Prostate gland (tissue), 2 donors: ENCODE measurements around the gene SELENOO. TPM values are rescaled to one million over a fixed set of nuclear protein-coding genes. Genes with fewer than 3 reads are reported as not detected.

Experiments used
- DNase-seq: peaks from one replicate; pipeline ENCODE4 v3.0.0-alpha.2; 2019; ENCODE audit warnings: low spot score
- H3K27ac ChIP-seq, 2 donors: fragments of 200-600 bp; sonication (generic); 2 replicates each; pipeline ENCODE4 v1.5.1; 2017 to 2019
- H3K27me3 ChIP-seq: fragments of 200-600 bp; sonication (generic); replicated peaks from 2 replicates; pipeline ENCODE4 v1.5.1; 2019; ENCODE audit not compliant: insufficient read depth
- H3K36me3 ChIP-seq, 2 donors: fragments of 200-600 bp; sonication (generic); 1 replicate in 1 of 2; 2 replicates in 1 of 2; pipeline versions ENCODE4 v1.5.1 to v1.8.1; 2017 to 2019
- H3K4me1 ChIP-seq: fragments of 200-600 bp; sonication (generic); replicated peaks from 2 replicates; pipeline ENCODE4 v1.5.1; 2019
- H3K4me3 ChIP-seq, 2 donors: fragments of 200-600 bp; sonication (generic); 2 replicates each; pipeline ENCODE4 v1.5.1; 2017 to 2019
- H3K9me3 ChIP-seq: fragments of 200-600 bp; sonication (generic); 2 replicates; pipeline ENCODE4 v1.5.1; 2017
- POLR2A ChIP-seq: fragments of 450-650 bp; IDR thresholded peaks from one replicate; pipeline ENCODE4 v1.6.1; 2016; ENCODE audit warnings: antibody characterized with exemption, mild to moderate bottlenecking
- POLR2AphosphoS5 ChIP-seq: sonication (generic); formaldehyde crosslinking; IDR thresholded peaks from one replicate; pipeline ENCODE4 v1.6.1; 2017; ENCODE audit warnings: antibody characterized with exemption
- WGBS: methylation state at CpG from one replicate; pipeline ENCODE4 v1.1.5; 2018; 5-methylcytosine and 5-hydroxymethylcytosine counted together
- intact Hi-C: fragments of 100-400 bp; cut with DNase I; formaldehyde crosslinking; loops from one replicate; pipeline ENCODE4 v1.14.2; 2022
- total RNA-seq, 2 donors: library from RNA; depleted of rRNA; stranded (reverse); fragments of >200 nt; gene quantifications; one replicate each; pipeline ENCODE4 v1.1.0, GENCODE V29; 2016
- TF ChIP-seq, protein P1 (sequence below), 4 experiments: fragments of 200-600 bp in 2 of 4; fragments of 450-650 bp in 2 of 4; sonication (generic) in 2 of 4; IDR thresholded peaks; 1 replicate in 3 of 4; 2 replicates in 1 of 4; pipeline ENCODE4 v1.5.1; 2016 to 2019; ENCODE audit warnings: antibody characterized with exemption in 4 of 4, mild to moderate bottlenecking in 2 of 4, moderate library complexity in 2 of 4

SELENOO gene
- total RNA-seq, 2 donors from 2014 or later = 51.8 to 58.5 TPM

DNA sequence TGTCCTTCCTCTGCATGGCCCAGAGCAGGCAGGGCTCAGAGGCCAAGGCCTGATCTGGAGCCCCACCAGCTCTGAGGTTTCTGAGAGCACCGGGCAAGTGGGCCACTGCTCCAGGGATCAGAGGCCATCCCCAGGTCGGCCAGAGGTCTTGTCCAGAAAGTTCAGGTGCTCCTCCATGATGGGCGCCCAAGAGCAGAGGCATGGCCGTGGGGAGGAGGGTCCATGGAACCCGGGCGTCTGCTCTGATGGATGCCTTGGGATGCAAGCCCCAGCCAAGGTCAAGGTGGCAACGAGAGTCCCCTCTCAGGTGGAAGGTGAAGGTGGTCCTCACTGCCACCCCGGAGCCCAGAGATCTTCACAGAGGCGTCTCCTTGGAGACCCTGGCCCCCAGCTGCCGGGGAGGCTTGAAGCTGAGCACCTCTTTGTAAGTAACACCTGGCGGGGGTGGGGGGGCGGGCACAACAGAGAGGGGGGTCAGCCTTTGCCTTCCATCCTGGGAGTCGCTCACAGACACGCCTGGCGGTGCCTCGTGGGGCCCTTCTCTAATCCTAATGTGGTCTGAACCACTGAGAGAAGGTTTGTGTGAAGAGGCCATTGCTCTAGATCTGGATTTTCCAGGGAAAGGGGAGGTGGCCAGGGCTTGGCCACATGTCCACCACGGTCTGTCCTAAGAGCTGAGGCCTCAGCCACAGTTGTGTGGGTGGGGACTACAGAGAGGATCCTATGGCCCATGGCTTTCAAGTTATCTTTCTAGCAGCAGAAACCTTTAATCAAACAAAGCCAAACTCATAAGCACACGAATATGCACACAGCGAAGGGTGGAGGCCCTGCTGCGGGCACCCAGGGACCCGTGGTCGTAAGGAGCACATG, 52.5 kb downstream of the SELENOO start:
- Histone ChIP-seq H3K27ac (no peak overlapping the region), H3K4me1 (peaks cover 12% of the 10 kb centered on the region), H3K9me3 (no peaks in the 10 kb centered on the region), H3K27me3 (no peaks in the 10 kb centered on the region), H3K4me3 (no peak overlapping the region), H3K36me3 (no peaks in the 10 kb centered on the region)
- WGBS = 86% methylated on average over 21 of the region's 22 CpGs
- no peak for DNase-seq
- TF ChIP-seq POLR2A = no peak
- TF ChIP-seq, protein P1, sequence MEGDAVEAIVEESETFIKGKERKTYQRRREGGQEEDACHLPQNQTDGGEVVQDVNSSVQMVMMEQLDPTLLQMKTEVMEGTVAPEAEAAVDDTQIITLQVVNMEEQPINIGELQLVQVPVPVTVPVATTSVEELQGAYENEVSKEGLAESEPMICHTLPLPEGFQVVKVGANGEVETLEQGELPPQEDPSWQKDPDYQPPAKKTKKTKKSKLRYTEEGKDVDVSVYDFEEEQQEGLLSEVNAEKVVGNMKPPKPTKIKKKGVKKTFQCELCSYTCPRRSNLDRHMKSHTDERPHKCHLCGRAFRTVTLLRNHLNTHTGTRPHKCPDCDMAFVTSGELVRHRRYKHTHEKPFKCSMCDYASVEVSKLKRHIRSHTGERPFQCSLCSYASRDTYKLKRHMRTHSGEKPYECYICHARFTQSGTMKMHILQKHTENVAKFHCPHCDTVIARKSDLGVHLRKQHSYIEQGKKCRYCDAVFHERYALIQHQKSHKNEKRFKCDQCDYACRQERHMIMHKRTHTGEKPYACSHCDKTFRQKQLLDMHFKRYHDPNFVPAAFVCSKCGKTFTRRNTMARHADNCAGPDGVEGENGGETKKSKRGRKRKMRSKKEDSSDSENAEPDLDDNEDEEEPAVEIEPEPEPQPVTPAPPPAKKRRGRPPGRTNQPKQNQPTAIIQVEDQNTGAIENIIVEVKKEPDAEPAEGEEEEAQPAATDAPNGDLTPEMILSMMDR (IDR thresholded peaks at IDR 0.05) = no peak
- TF ChIP-seq POLR2AphosphoS5 = no peak
- intact Hi-C loops = loop anchor here (2.0 kb wide), 1 partner anchor 90 kb away; the partner anchor contains the start of gene PPP6R2

DNA sequence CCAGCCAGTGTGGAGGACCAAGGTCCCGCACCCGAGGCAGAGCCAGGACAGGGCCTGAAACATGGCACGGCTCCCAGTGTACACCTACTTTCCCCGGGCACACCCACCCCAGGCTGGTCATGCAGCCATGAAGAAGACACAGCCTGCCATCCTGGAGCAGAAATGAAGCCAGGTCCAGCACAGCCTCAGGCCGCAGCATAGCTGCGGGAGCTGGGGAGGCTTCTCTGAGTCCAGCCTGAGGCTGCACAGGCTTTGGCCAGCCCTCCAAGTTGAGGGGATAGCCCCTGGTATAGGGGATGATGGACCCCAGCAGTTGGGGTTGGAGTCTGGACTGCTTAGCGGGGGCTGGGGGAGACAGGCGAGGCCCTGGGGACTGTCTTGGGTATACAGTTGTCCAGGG, 53.1 kb downstream of the SELENOO start:
- H3K27ac ChIP-seq = no peak overlapping the region
- no peak overlapping the region for H3K4me3 ChIP-seq
- H3K36me3 ChIP-seq = no peaks in the 10 kb centered on the region
- 79% methylated on average over 8 of the region's 8 CpGs for WGBS
- no peaks in the 10 kb centered on the region for H3K9me3 ChIP-seq
- intact Hi-C loops = loop anchor here (2.0 kb wide), 1 partner anchor 89 kb away; the partner anchor contains the start of gene PPP6R2
- TF ChIP-seq POLR2A = no peak
- TF ChIP-seq, protein P1 (IDR thresholded peaks at IDR 0.05) = no peak
- TF ChIP-seq POLR2AphosphoS5 = no peak
- DNase-seq = no peak
- H3K27me3 ChIP-seq = no peaks in the 10 kb centered on the region
- H3K4me1 ChIP-seq = peaks cover 12% of the 10 kb centered on the region

DNA sequence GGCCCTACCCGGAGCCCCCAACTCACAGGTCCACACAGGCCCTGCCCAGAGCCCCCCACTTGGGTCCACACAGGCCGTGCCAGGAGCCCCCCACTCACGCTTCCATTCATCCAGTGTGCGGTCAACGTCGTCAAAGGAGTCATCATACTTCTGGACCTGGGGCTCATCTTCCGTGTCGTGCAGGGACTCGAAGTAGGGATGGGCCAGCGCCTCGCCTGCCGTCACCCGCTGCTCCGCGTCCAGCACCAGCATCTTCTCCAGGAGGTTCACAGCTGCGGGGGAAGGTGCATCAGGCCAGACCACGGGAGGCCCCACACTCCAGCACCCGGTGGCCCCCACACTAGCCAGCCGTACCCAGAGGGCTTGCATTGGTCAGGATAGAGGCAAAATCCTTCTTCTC, 54.3 kb downstream of the SELENOO start:
- Histone ChIP-seq H3K9me3 (no peaks in the 10 kb centered on the region), H3K4me1 (peaks cover 7% of the 10 kb centered on the region), H3K27ac (no peak overlapping the region), H3K27me3 (no peaks in the 10 kb centered on the region), H3K36me3 (no peaks in the 10 kb centered on the region), H3K4me3 (no peak overlapping the region)
- intact Hi-C loops = no loop called here
- 88% methylated on average over 19 of the region's 19 CpGs for WGBS
- no peak for DNase-seq
- TF ChIP-seq, protein P1 (IDR thresholded peaks at IDR 0.05) = no peak
- TF ChIP-seq POLR2AphosphoS5 = no peak
- TF ChIP-seq POLR2A = no peak

DNA sequence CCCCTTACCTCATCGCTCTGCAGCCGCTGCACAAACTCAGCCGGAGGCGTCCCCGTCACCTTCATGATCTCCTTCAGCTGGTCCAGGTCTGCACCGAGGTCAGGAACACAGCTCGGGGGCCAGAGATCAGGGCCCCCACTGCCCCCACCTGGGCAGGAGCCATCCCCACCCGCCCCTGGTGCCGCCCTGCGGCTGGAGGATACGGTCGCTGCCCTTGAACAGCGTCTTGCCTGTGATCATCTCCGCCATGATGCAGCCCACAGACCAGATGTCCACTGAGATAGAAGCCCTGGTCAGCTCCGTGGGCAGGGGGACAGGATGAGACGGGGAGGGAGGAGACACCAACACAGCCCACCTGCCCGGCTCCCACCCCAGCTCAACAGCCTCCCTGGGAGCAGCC, 54.8 kb downstream of the SELENOO start:
- H3K4me1 ChIP-seq = peaks cover 6% of the 10 kb centered on the region
- TF ChIP-seq, protein P1 (IDR thresholded peaks at IDR 0.05) = no peak
- TF ChIP-seq POLR2A = no peak
- no peak for TF ChIP-seq POLR2AphosphoS5
- DNase-seq = no peak
- H3K27ac ChIP-seq = no peak overlapping the region
- no peaks in the 10 kb centered on the region for H3K9me3 ChIP-seq
- intact Hi-C loops = no loop called here
- WGBS = 88% methylated on average over 17 of the region's 17 CpGs
- no peaks in the 10 kb centered on the region for H3K27me3 ChIP-seq
- H3K4me3 ChIP-seq = no peak overlapping the region
- no peaks in the 10 kb centered on the region for H3K36me3 ChIP-seq
